Right forelimb (tissue), 1 donor: ENCODE measurements around the gene CCR6.

Experiments
- DNase-seq: peaks from one replicate; pipeline ENCODE4 v3.0.0-alpha.2; 2018

CCR6 gene

GRCh38 chr6:167121335-167121841, 1.5 kb upstream of the CCR6 start:
- DNase-seq = no peak

GRCh38 chr6:167122041-167122826, 662 bp upstream of the CCR6 start:
- peak; percentile 18 for DNase-seq

- no peak for DNase-seq
Measured at GRCh38 chr6:167124753-167125152, 1.9 kb downstream of the CCR6 start.

DNA sequence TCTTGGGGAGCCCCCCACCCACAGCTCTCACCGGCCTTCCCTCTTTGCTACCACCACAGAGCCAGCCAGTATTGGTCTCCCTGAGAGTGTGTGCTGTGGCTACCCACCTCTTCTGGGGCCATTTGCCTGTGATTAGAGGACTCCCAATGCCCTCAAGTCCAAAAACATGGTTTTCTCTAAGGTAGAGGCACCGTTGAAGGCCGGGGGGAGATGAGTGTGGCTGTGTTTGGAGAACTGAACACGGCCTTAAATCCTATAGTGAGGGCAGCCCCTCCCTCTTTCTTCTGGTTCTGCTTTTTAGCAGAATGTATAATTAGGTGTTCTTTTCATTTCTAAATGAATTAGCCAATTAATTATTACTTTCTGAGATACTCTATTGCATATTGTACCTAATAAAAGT, 2.5 kb downstream of the CCR6 start:
- no peak for DNase-seq

GRCh38 chr6:167125855-167126349, 3.0 kb downstream of the CCR6 start:
- DNase-seq = no peak

DNA sequence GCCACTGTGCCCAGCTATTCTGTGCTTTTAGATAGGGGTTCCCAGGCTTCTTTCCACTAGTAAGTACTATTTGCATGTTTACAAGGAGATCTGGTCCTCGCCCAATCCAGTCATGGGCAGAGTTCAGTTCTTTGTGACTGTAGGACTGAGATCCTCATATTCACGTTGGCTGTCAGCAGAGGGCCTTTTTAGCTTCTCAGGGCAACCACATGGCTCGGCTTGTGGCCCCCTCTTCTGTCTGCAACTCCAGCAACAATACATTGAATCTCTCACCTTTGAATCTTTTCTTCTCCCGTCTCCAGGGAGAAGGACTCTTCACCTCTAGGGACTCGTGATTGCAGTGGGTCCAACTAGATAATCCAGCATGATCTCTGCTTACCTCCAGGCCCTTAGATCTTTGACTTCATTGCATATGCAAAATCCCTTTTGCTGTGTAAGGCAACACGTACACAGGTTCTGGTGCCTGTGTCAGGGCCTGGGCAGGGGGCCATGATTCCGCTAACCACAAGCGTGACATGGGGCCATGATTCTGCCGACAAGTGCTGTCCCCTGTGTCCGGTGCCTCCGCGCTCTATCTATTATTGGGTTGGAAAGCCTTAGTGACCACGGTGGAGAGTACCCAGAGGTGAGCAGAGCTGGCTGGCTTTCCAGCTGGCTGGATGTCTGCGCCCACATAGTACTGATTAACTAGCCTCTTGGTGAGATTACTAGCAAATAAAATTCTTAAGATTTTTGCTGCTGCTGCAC, 5.1 kb downstream of the CCR6 start:
- no peak for DNase-seq

- no peak for DNase-seq
Measured at GRCh38 chr6:167129159-167129558, 6.3 kb downstream of the CCR6 start.

- no peak for DNase-seq
Measured at GRCh38 chr6:167129562-167129961, 6.7 kb downstream of the CCR6 start.

GRCh38 chr6:167130008-167130677, 7.2 kb downstream of the CCR6 start:
- DNase-seq = no peak

DNA sequence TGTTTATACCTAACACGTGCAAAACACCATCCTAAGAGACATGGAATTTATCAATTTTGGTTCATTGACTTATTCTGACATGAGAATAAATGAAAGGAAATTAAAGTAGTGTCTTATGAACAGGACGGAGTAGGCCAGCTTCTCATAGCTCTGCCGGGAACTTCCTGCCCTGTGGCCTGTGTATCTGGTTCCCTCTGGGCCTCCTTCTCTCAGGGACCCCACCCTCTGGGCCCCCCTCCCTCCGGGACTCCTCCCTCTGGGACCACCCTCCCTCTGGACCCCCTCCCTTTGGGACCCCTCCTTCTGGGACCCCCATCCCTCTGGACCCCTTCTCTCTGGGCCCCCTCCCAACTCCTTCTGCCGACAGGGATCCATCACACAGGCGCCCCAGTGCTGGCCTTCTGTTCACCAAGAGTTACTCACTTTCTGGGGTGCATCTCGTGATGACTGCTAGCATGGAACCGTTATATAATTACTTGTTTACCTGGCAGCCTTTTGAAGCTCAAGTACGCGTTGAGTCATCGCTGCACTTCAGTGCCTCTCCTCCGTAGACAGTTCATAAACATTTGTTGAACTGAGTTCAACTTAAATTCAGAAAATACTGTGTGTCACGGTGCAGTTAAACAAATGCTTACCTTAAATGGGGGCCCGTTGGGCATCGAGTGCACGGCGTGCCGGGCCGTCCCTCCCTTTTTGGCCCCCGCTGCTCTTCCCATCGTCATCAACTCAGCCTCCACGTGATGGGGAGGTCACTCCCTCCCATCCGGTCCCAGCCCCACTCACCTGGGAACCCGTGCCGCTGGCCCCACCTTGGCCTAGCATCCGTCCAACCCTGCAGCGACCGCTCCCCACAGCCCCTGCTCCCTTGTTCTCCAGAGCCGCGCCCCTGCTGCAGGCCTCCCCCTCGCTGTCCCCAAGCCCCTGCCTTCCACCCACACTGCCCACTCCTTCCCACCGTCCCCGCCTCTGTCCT, 8.1 kb downstream of the CCR6 start:
- peak; percentile 9 for DNase-seq

- DNase-seq = no peak
Measured at GRCh38 chr6:167134448-167135328, 11.8 kb downstream of the CCR6 start.

- DNase-seq = no peak
Measured at GRCh38 chr6:167136376-167136775, 13.5 kb downstream of the CCR6 start.

DNA sequence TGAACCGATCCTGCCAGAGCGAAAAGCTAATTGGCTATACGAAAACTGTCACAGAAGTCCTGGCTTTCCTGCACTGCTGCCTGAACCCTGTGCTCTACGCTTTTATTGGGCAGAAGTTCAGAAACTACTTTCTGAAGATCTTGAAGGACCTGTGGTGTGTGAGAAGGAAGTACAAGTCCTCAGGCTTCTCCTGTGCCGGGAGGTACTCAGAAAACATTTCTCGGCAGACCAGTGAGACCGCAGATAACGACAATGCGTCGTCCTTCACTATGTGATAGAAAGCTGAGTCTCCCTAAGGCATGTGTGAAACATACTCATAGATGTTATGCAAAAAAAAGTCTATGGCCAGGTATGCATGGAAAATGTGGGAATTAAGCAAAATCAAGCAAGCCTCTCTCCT, 14.2 kb downstream of the CCR6 start:
- no peak for DNase-seq

DNA sequence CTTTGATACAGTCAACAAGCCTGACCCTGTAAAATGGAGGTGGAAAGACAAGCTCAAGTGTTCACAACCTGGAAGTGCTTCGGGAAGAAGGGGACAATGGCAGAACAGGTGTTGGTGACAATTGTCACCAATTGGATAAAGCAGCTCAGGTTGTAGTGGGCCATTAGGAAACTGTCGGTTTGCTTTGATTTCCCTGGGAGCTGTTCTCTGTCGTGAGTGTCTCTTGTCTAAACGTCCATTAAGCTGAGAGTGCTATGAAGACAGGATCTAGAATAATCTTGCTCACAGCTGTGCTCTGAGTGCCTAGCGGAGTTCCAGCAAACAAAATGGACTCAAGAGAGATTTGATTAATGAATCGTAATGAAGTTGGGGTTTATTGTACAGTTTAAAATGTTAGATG, 15.0 kb downstream of the CCR6 start:
- no peak for DNase-seq

DNA sequence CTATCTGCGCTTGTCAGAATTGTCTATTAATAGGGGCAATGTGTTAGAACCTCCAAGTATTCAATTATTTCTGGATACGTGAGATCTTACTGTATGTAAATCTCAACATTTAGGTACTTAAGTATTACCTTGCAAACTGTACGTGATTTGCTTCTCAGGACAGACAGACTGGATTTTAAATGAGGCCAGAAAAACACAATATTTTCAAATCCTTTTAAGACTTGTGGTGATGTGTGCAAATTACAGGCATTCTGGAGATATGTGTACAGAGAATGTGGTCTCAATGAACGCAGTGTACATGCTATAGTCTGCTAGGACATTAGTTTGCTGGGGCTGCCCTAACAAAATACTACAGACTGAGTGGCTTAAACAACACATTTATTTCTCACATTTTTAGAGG, 16.9 kb downstream of the CCR6 start:
- no peak for DNase-seq

DNA sequence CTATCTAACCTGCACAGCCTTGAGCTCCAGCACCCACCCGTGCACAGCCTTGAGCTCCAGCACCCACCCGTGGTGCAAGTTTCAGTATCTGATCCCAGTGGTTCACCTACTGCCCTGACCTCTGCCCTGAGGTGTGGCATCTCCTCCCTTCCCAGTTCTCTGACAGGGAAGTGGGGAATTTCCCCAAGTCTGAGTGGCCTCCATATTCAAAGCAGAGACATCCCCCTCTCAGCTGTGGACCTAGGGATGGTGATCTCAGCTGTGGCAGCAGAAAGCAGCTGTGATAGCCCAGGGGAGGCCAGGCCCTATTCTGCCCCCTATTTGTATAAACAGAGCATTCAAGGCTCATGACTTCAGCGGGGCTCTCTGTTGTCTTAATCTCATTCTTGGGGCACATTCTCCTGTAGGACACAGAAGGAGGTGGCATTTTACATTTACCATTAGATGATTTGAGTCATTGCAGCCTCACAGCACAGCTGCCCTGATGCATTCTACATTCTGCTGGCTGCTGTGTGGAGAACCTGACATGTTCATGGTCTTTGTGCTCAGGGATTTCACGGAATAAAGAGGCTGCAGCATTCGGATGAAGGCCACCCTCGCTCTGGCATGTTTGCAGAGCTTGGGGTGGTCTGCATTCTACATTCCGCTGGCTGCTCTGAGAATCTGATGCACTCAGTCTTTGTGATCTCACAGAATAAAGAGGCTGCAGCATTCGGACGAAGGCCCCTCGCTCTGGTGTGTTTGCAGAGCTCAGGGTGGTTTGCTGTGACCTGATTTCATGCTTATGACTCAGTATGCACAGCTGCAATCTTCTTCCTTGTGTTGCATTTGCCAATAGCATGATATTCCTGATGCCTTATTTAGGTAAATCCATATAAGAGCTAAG, 17.9 kb downstream of the CCR6 start:
- DNase-seq = no peak

- no peak for DNase-seq
Measured at GRCh38 chr6:167141667-167142432, 19.0 kb downstream of the CCR6 start.

DNA sequence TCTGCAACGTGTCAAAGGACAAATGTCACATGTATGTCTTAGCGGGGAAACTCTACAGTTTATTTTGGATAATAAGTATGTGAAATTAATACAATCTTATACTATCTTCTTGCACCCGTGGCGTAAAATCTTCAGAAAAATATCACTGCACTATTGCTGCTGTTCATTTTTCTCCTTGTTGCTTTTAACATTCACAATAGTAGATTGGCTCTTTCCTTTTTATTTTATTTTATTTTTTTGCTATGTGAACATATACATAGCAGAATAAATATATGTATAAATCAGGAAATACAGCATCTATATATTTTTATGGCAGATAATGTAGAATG, 19.5 kb downstream of the CCR6 start:
- no peak for DNase-seq

GRCh38 chr6:167143041-167143440, 20.1 kb downstream of the CCR6 start:
- DNase-seq = no peak
